Endothelial cell of umbilical vein (primary cell): Measurements from ENCODE around the gene NALF2.

Source experiments
- FOS ChIP-seq: IDR thresholded peaks from 2 replicates; pipeline ENCODE4 v1.6.1; 2011; ENCODE audit warnings: mild to moderate bottlenecking, low read length, moderate library complexity, borderline replicate concordance; ENCODE audit not compliant: insufficient read depth
- GATA2 ChIP-seq: IDR thresholded peaks from 2 replicates; pipeline ENCODE4 v1.7.0; 2011; ENCODE audit warnings: low read depth, mild to moderate bottlenecking, moderate library complexity, mixed read lengths, low read length; ENCODE audit not compliant: insufficient read length, insufficient read depth
- POLR2A ChIP-seq: IDR thresholded peaks from 2 replicates; pipeline ENCODE4 v1.6.1; 2012; ENCODE audit warnings: low read depth, mild to moderate bottlenecking, control low read depth, low read length
- POLR2AphosphoS5 ChIP-seq: IDR thresholded peaks from 2 replicates; pipeline ENCODE4 v1.6.1; 2012; ENCODE audit warnings: low read depth, mild to moderate bottlenecking, control low read depth, low read length, moderate library complexity; ENCODE audit not compliant: insufficient read depth
- TF ChIP-seq, protein P1 (sequence below), 2 donors: IDR thresholded peaks; 1 replicate in 1 of 2; 2 replicates in 1 of 2; pipeline ENCODE4 v1.5.1; 2011; ENCODE audit warnings: low read length in 2 of 2, mild to moderate bottlenecking in 2 of 2, moderate library complexity in 2 of 2, control low read depth in 1 of 2, inconsistent platforms in 1 of 2, low read depth in 1 of 2; ENCODE audit not compliant: insufficient read depth in 1 of 2; ENCODE audit errors: extremely low read depth in 1 of 2

DNA sequence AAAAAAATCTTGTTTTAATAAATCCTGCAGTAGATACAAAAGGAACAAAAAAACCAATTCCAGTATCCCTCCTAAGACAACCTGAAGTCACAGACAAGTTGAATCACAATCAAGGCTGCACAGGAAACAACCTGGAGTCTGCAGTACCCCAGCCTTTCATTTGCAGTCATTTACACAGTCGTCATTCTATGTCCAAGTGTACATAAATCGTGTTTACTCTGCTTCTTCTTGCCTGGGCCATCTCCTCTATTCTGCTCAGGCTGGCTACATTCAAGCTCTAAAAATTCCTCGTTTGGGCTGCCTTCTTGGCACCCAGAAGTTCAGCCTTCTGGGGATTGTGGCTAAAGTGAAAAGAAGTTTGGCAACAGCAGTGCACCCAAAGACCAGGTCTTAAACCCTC lies 37.8 kb downstream of the NALF2 start:
- TF ChIP-seq, protein P1, sequence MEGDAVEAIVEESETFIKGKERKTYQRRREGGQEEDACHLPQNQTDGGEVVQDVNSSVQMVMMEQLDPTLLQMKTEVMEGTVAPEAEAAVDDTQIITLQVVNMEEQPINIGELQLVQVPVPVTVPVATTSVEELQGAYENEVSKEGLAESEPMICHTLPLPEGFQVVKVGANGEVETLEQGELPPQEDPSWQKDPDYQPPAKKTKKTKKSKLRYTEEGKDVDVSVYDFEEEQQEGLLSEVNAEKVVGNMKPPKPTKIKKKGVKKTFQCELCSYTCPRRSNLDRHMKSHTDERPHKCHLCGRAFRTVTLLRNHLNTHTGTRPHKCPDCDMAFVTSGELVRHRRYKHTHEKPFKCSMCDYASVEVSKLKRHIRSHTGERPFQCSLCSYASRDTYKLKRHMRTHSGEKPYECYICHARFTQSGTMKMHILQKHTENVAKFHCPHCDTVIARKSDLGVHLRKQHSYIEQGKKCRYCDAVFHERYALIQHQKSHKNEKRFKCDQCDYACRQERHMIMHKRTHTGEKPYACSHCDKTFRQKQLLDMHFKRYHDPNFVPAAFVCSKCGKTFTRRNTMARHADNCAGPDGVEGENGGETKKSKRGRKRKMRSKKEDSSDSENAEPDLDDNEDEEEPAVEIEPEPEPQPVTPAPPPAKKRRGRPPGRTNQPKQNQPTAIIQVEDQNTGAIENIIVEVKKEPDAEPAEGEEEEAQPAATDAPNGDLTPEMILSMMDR (IDR thresholded peaks at IDR 0.05; ENCODE audit: extremely low read depth in 1 of 2, insufficient read depth in 1 of 2, low read depth in 1 of 2, low read length in 2 of 2), result no peak
- TF ChIP-seq GATA2 (no peak), POLR2A (no peak), POLR2AphosphoS5 (no peak), FOS (no peak)
